Liver (tissue), 3 donors: ENCODE data around the gene PDE2A.

Source experiments
- EGR1 ChIP-seq, 2 donors: IDR thresholded peaks; 2 replicates each; pipeline ENCODE4 v1.6.1; 2016 to 2018; ENCODE audit warnings: antibody characterized with exemption in 2 of 2, low read depth in 2 of 2
- HNF4A ChIP-seq, 2 donors: conservative IDR thresholded peaks; 2 replicates each; pipeline ENCODE4 v1.6.1; 2016; ENCODE audit warnings: antibody characterized with exemption in 2 of 2, mild to moderate bottlenecking in 2 of 2
- TF ChIP-seq, protein P1 (sequence below): fragments of 150-350 bp; IDR thresholded peaks from 2 replicates; pipeline ENCODE4 v1.5.1; 2017; ENCODE audit warnings: improper control_type of control experiment, low read depth, low read length; ENCODE audit not compliant: missing input control
- TF ChIP-seq, protein P2 (sequence below): IDR thresholded peaks from 2 replicates; pipeline ENCODE4 v1.6.1; 2016; ENCODE audit warnings: antibody characterized with exemption
- donor health status: healthy.
- donor health status: healthy.

DNA sequence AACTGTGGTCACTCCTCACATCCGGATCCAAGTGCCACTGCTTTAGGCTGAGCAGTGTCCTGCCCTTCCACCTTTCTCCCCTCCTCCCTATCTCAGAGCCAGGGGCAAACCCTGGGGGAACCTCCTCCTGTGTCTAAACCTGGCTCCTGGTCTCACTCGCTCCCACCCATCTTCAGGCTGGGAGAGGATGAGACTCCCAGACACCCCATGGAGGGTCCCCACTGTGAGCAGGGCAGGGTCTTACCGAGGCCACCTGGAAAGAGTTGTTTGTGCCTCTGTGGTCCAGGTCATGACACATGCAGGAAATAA lies 93.6 kb downstream of the PDE2A start:
- no peak for TF ChIP-seq EGR1 (IDR thresholded peaks at IDR 0.05; ENCODE audit: low read depth in 2 of 2)
- TF ChIP-seq HNF4A (conservative IDR thresholded peaks at IDR 0.05): no peak
- TF ChIP-seq, protein P1, sequence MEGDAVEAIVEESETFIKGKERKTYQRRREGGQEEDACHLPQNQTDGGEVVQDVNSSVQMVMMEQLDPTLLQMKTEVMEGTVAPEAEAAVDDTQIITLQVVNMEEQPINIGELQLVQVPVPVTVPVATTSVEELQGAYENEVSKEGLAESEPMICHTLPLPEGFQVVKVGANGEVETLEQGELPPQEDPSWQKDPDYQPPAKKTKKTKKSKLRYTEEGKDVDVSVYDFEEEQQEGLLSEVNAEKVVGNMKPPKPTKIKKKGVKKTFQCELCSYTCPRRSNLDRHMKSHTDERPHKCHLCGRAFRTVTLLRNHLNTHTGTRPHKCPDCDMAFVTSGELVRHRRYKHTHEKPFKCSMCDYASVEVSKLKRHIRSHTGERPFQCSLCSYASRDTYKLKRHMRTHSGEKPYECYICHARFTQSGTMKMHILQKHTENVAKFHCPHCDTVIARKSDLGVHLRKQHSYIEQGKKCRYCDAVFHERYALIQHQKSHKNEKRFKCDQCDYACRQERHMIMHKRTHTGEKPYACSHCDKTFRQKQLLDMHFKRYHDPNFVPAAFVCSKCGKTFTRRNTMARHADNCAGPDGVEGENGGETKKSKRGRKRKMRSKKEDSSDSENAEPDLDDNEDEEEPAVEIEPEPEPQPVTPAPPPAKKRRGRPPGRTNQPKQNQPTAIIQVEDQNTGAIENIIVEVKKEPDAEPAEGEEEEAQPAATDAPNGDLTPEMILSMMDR: no peak
- TF ChIP-seq, protein P2, sequence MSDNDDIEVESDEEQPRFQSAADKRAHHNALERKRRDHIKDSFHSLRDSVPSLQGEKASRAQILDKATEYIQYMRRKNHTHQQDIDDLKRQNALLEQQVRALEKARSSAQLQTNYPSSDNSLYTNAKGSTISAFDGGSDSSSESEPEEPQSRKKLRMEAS: no peak
